ENCODE measurements around the gene ARRB2.

The ARRB2 gene

DNA sequence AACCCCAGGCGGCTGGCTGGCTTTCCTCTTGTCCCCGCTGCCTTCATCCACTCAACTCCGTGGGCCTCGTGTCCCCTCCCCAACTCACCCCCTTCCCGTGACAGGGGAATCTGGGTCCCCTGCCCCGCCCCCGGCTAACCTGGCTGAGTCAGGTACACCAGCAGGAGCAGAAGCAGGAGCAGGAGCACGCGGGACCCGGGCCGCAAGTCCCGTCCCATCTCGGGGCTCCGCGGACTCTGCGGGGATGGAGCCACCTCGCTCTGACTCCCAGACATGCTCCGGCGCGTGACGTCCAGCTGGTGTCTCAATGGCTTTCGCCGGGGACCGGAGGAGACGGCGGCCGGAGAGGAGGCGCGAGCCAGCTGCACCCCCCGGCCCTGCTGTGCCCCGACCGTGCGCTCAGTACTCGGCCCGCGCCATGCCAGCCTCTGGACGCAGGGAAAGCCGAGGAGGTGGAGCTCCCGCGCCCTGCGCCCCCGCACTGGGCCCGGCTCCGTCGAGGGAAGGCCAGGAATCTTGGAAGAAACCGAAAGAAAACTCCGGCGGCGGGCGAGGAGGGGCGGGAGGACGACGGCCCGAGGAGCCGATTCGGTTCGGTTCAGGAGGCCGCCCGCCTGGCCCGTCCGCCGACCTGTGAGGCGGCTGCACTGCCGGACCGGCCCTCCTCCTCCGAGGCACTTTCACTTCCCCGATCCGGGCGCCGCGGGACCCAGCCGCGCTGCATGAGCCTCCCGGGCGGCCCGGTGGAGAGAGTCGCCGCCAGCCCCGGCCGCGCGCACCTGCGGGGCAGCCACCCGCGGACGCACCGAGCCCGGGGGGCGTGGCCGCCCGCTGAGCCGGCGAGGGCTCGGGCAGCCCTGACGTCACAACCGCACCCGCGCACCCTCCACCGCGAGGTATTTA, 28.9 kb downstream of the ARRB2 start, which contains the start of the genes CXCL16 and ZMYND15:
TSS of gene CXCL16 (minus strand) at position 807 of the 903 bp plus-strand sequence. CDS start at position 218, 589 bp downstream.
TSS of gene ZMYND15 (plus strand) at position 712 of the 903 bp plus-strand sequence. CDS start 716 bp downstream, outside the sequence.
- H3K27me3 Mint-ChIP-seq (ENCODE audit: low read depth), result peaks cover 91% of the 10 kb centered on the region
- peak within 1 kb of the TSS; percentile 82 to 87 (median 84) for H3K4me3 Mint-ChIP-seq
- H3K36me3 Mint-ChIP-seq (ENCODE audit: low read depth), result no peaks in the 10 kb centered on the region
- peaks cover 7% of the 10 kb centered on the region for H3K4me1 Mint-ChIP-seq
- no peaks in the 10 kb centered on the region for H3K9me3 Mint-ChIP-seq
- peak within 1 kb of the TSS in 1 of 3 experiments; percentile 28 for H3K27ac Mint-ChIP-seq
- TF ChIP-seq, protein P1, sequence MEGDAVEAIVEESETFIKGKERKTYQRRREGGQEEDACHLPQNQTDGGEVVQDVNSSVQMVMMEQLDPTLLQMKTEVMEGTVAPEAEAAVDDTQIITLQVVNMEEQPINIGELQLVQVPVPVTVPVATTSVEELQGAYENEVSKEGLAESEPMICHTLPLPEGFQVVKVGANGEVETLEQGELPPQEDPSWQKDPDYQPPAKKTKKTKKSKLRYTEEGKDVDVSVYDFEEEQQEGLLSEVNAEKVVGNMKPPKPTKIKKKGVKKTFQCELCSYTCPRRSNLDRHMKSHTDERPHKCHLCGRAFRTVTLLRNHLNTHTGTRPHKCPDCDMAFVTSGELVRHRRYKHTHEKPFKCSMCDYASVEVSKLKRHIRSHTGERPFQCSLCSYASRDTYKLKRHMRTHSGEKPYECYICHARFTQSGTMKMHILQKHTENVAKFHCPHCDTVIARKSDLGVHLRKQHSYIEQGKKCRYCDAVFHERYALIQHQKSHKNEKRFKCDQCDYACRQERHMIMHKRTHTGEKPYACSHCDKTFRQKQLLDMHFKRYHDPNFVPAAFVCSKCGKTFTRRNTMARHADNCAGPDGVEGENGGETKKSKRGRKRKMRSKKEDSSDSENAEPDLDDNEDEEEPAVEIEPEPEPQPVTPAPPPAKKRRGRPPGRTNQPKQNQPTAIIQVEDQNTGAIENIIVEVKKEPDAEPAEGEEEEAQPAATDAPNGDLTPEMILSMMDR (IDR thresholded peaks at IDR 0.05; ENCODE audit: unreplicated experiment in 3 of 3), result no peak

DNA sequence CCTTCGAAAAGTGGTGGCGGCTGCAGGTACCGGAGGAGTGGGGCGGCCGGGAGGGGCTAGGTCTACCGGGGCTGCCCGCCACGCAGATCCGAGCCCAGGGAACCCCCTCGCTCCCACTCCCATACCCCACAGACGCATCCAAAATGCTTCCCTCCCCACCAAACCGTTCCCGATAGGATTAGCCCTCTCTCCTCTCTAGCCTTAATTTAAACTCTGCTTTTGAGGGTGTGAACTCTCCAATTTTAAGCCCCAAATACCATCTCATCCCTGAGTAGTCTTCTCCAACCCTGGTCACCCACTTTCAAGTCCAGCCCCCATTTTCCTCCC, 29.6 kb downstream of the ARRB2 start:
- Mint-ChIP-seq H3K27ac (peak overlapping the region in 1 of 3 experiments; percentile 5), H3K4me1 (peaks cover 7% of the 10 kb centered on the region), H3K36me3 (ENCODE audit: low read depth) (no peaks in the 10 kb centered on the region), H3K27me3 (ENCODE audit: low read depth) (peaks cover 95% of the 10 kb centered on the region), H3K9me3 (no peaks in the 10 kb centered on the region), H3K4me3 (peak overlapping the region; percentile 77 to 87 (median 84))
- TF ChIP-seq, protein P1 (IDR thresholded peaks at IDR 0.05; ENCODE audit: unreplicated experiment in 3 of 3), result no peak

DNA sequence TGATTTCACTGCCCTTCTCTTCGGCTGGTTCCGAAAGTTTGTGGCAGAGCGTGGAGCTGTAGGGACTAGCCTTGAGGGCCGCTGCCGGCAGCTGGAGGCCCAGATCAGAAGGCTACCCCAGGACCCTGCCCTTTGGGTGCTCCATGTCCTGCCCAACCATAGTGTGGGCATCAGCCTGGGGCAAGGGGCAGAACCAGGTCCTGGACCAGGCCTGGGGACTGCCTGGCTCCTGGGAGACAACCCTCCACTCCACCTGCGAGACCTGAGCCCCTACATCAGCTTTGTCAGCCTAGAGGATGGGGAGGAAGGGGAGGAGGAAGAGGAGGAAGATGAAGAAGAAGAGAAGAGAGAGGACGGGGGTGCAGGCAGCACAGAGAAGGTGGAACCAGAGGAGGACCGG, 30.2 kb downstream of the ARRB2 start:
- H3K4me3 Mint-ChIP-seq, result peak overlapping the region; percentile 77 to 87 (median 84)
- no peaks in the 10 kb centered on the region for H3K9me3 Mint-ChIP-seq
- peaks cover 7% of the 10 kb centered on the region for H3K4me1 Mint-ChIP-seq
- H3K27me3 Mint-ChIP-seq (ENCODE audit: low read depth), result peaks cover 95% of the 10 kb centered on the region
- H3K36me3 Mint-ChIP-seq (ENCODE audit: low read depth), result no peaks in the 10 kb centered on the region
- TF ChIP-seq, protein P1 (IDR thresholded peaks at IDR 0.05; ENCODE audit: unreplicated experiment in 3 of 3), result no peak
- H3K27ac Mint-ChIP-seq, result peak overlapping the region in 1 of 3 experiments; percentile 5

DNA sequence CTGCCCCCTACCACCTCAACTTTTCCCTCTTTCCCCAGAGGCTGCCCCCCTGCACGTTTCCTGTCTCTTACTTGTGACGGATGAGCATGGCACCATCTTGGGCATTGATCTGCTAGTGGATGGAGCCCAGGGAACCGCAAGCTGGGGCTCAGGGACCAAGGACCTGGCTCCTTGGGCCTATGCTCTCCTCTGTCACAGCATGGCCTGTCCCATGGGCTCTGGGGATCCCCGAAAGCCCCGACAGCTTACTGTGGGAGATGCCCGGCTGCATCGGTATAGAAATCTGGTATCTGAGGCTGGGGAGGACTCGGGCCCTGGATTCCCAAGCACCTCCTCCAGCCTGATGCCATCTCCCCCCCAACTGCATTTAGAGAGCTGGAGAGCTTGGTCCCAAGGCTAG, 31.1 kb downstream of the ARRB2 start:
- H3K27ac Mint-ChIP-seq, result no peak overlapping the region
- H3K27me3 Mint-ChIP-seq (ENCODE audit: low read depth), result peaks cover 94% of the 10 kb centered on the region
- H3K4me3 Mint-ChIP-seq, result peak overlapping the region; percentile 51 to 53 (median 53)
- no peaks in the 10 kb centered on the region for H3K36me3 Mint-ChIP-seq (ENCODE audit: low read depth)
- TF ChIP-seq, protein P1 (IDR thresholded peaks at IDR 0.05; ENCODE audit: unreplicated experiment in 3 of 3), result no peak
- no peaks in the 10 kb centered on the region for H3K9me3 Mint-ChIP-seq
- H3K4me1 Mint-ChIP-seq, result peaks cover 7% of the 10 kb centered on the region

DNA sequence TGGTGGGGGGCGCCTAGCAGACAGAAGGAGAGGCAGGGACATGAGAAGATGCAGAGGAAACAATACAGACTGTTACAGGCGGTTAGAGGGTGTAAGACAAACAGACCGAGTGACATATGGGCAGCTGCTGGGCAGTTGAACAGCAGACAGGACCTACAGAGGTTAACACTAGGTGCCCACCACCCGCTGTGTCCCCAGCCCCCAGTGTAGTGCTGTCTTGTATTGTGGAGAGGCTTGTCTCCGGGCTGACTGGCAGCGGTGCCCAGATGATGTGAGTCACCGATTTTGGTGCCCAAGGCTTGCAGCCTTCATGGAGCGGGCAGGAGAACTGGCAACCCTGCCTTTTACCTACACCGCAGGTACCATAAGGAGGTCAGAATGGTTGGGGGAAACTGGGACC, 31.7 kb downstream of the ARRB2 start:
- no peaks in the 10 kb centered on the region for H3K9me3 Mint-ChIP-seq
- H3K27me3 Mint-ChIP-seq (ENCODE audit: low read depth), result peaks cover 94% of the 10 kb centered on the region
- TF ChIP-seq, protein P1 (IDR thresholded peaks at IDR 0.05; ENCODE audit: unreplicated experiment in 3 of 3), result no peak
- no peak overlapping the region for H3K27ac Mint-ChIP-seq
- peaks cover 7% of the 10 kb centered on the region for H3K4me1 Mint-ChIP-seq
- no peak overlapping the region for H3K4me3 Mint-ChIP-seq
- no peaks in the 10 kb centered on the region for H3K36me3 Mint-ChIP-seq (ENCODE audit: low read depth)
